HepG2 (cell line): ENCODE results near the gene PWP1. TPM values are rescaled to one million over a fixed set of nuclear protein-coding genes. Genes with fewer than 3 reads are reported as not detected.
A peak's percentile ranks its signal among the peaks of the same experiment; 100 is the strongest.

Experiments used
- KMT2B ChIP-seq: IDR thresholded peaks from 2 replicates; pipeline ENCODE4 v1.6.1; 2016; ENCODE audit warnings: missing genetic modification reagents, missing compliant biosample characterization
- LRRFIP1 ChIP-seq: sonication (generic); formaldehyde crosslinking; conservative IDR thresholded peaks from 2 replicates; pipeline ENCODE4 v1.4.0; 2020; ENCODE audit warnings: missing genetic modification reagents
- MAF1 ChIP-seq: sonication (generic); formaldehyde crosslinking; IDR thresholded peaks from 2 replicates; pipeline ENCODE4 v1.5.0; 2020; ENCODE audit warnings: missing genetic modification reagents, borderline replicate concordance
- NR0B2 ChIP-seq: sonication (generic); formaldehyde crosslinking; IDR thresholded peaks from 2 replicates; pipeline ENCODE4 v1.4.0; 2020; ENCODE audit warnings: mild to moderate bottlenecking, missing genetic modification reagents
- PAF1 ChIP-seq: IDR thresholded peaks from 2 replicates; pipeline ENCODE4 v1.6.1; 2016; ENCODE audit warnings: missing genetic modification reagents, missing compliant biosample characterization
- PRDM4 ChIP-seq: sonication (generic); formaldehyde crosslinking; IDR thresholded peaks from 2 replicates; pipeline ENCODE4 v1.9.0; 2021; ENCODE audit warnings: missing genetic modification reagents, borderline replicate concordance
- RORA ChIP-seq: sonication (generic); formaldehyde crosslinking; IDR thresholded peaks from 2 replicates; pipeline ENCODE4 v1.5.0; 2020; ENCODE audit warnings: mild to moderate bottlenecking, missing genetic modification reagents, moderate library complexity
- SATB2 ChIP-seq: sonication (generic); formaldehyde crosslinking; IDR thresholded peaks from 2 replicates; pipeline ENCODE4 v1.5.0; 2020; ENCODE audit warnings: missing genetic modification reagents
- SMAD1 ChIP-seq: sonication (generic); formaldehyde crosslinking; IDR thresholded peaks from 2 replicates; pipeline ENCODE4 v1.4.0; 2020; ENCODE audit warnings: missing genetic modification reagents, low read depth, mild to moderate bottlenecking, borderline replicate concordance
- XBP1 ChIP-seq: sonication (generic); formaldehyde crosslinking; IDR thresholded peaks from 2 replicates; pipeline ENCODE4 v1.5.0; 2020; ENCODE audit warnings: missing genetic modification reagents
- ZFYVE20 ChIP-seq: sonication (generic); formaldehyde crosslinking; IDR thresholded peaks from 2 replicates; pipeline ENCODE4 v1.8.0; 2023; ENCODE audit warnings: low read depth, mild to moderate bottlenecking, moderate library complexity, missing genetic modification reagents, borderline replicate concordance
- ZGPAT ChIP-seq: IDR thresholded peaks from 2 replicates; pipeline ENCODE4 v1.6.1; 2016; ENCODE audit warnings: mild to moderate bottlenecking
- ZNF225 ChIP-seq: sonication (generic); formaldehyde crosslinking; IDR thresholded peaks from 2 replicates; pipeline ENCODE4 v1.4.0; 2020; ENCODE audit warnings: mild to moderate bottlenecking, missing genetic modification reagents
- ZNF710 ChIP-seq: sonication (generic); formaldehyde crosslinking; IDR thresholded peaks from 2 replicates; pipeline ENCODE4 v1.5.0; 2020; ENCODE audit warnings: mild to moderate bottlenecking, missing genetic modification reagents, borderline replicate concordance
- ZNF737 ChIP-seq: sonication (generic); formaldehyde crosslinking; IDR thresholded peaks from 2 replicates; pipeline ENCODE4 v1.5.0; 2020; ENCODE audit warnings: missing genetic modification reagents, mild to moderate bottlenecking, borderline replicate concordance
- ZNF746 ChIP-seq: sonication (generic); formaldehyde crosslinking; IDR thresholded peaks from 2 replicates; pipeline ENCODE4 v1.8.0; 2022; ENCODE audit warnings: mild to moderate bottlenecking, missing genetic modification reagents
- ZNF761 ChIP-seq: sonication (generic); formaldehyde crosslinking; conservative IDR thresholded peaks from 2 replicates; pipeline ENCODE4 v1.4.0; 2020; ENCODE audit warnings: mild to moderate bottlenecking, missing genetic modification reagents
- polyA plus RNA-seq, 8 experiments: library from polyadenylated mRNA; depleted of rRNA in 3 of 8; stranded (reverse) in 7 of 8; unstranded in 1 of 8; fragments of >200 nt; fragmentation: Illumina TruSeq in 4 of 8; extraction: Trizol in 4 of 8; gene quantifications; 2 replicates each; pipeline versions ENCODE4 v1.2.1 to v1.2.3, GENCODE V29; 2011 to 2016; ENCODE audit warnings: low read depth in 4 of 8, missing spikeins in 1 of 8, mixed read lengths in 1 of 8; ENCODE audit not compliant: insufficient read depth in 1 of 8
- total RNA-seq, 5 experiments: library from RNA; depleted of rRNA; stranded (reverse); fragments of >200 nt; fragmentation: Illumina TruSeq; extraction: Trizol; gene quantifications; 2 replicates each; pipeline ENCODE4 v1.2.3, GENCODE V29; 2016; ENCODE audit warnings: low read depth in 1 of 5

The PWP1 gene
- total and polyA plus RNA-seq, 2 of the 13 experiments (the other 11 are each of a cell fraction or from before 2014, with no cell fraction given): 65.9 to 70.2 TPM

- TF ChIP-seq LRRFIP1 (CRISPR knock-in tag): no peak
- TF ChIP-seq ZNF761: no peak
- no peak for TF ChIP-seq RORA
- no peak for TF ChIP-seq ZFYVE20
- no peak for TF ChIP-seq ZNF746 (CRISPR knock-in tag)
- no peak for TF ChIP-seq NR0B2 (CRISPR knock-in tag)
- TF ChIP-seq KMT2B (CRISPR knock-in tag): no peak
- no peak for TF ChIP-seq PRDM4 (CRISPR knock-in tag)
- TF ChIP-seq MAF1 (CRISPR knock-in tag): no peak
- TF ChIP-seq SATB2 (CRISPR knock-in tag): peak; percentile 32; the same call in 1 of the 2 replicates
- TF ChIP-seq PAF1 (CRISPR knock-in tag): no peak
- TF ChIP-seq ZGPAT: peak; percentile 54
- TF ChIP-seq SMAD1 (CRISPR knock-in tag): no peak
- no peak for TF ChIP-seq ZNF710 (CRISPR knock-in tag)
- no peak for TF ChIP-seq ZNF737 (CRISPR knock-in tag)
- no peak for TF ChIP-seq XBP1
- no peak for TF ChIP-seq ZNF225 (CRISPR knock-in tag)
Measured at GRCh38 chr12:107681836-107682820, 3.5 kb upstream of the PWP1 start (continued).
